GM23248 (cell line): ENCODE results near the gene CAMK2B.

Source experiments
- EZH2 ChIP-seq: fragments of 200-600 bp; sonication (generic); IDR thresholded peaks from 2 replicates; pipeline ENCODE4 v1.6.1; 2018; ENCODE audit warnings: antibody characterized with exemption, mild to moderate bottlenecking; ENCODE audit not compliant: insufficient read depth, poor library complexity, severe bottlenecking
- EZH2phosphoT487 ChIP-seq: fragments of 200-600 bp; sonication (generic); IDR thresholded peaks from 2 replicates; pipeline ENCODE4 v1.6.1; 2018; ENCODE audit warnings: antibody characterized with exemption, moderate library complexity, mild to moderate bottlenecking, low read depth; ENCODE audit not compliant: insufficient read depth

DNA sequence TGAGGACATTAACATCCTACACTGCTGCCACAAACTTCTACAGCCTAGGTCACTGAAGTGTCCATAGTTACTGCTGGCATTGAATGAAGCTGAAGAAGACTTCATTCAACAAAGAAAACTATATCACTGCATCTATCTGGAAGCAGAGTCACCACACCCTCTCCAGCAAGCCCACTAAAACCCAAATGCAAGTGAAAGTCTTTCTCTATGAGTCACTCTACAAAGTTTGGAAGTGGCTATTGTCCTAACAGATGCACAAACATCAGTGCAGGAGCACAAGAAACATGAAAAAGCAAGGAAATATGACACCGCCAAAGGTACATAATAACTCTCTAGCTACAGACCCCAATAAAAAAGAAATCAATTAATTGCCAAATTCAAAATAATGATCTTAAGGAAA, 43.5 kb upstream of the CAMK2B start:
- TF ChIP-seq EZH2 (no peak), EZH2phosphoT487 (no peak)
